ENCODE results near the gene CNOT3. TPM values are rescaled to one million over a fixed set of nuclear protein-coding genes. Genes with fewer than 3 reads are reported as not detected.

CNOT3 gene
- total and polyA plus RNA-seq, 9 of the 15 experiments (the other 6 are each of a cell fraction or from before 2014, with no cell fraction given): 0.27 to 60.4 (median 9.9) TPM

DNA sequence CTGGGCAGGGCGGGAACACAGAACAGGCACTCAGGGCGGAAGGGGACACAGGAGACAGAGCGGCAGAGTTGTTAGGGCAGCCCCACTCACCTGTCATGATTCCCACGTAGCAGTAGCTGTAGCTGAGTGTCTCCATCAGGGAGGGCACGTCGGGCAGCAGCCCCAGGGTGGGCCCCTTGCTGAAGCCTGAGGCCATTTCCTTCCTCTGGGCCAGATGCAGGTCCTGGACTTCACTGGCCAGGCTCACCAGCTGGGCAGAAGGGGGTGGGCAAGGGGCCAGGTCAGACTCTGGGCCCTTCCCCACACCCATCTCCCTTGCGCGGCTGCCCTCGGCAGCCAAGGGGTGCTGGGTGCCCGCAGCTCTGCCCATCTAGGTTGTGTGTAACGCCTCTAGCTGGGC is 45.9 kb downstream of the CNOT3 start:
- Histone ChIP-seq H2AFZ (ENCODE audit: low read depth, low read length) (no peak overlapping the region), H3K4me2 (ENCODE audit: insufficient read depth, low read length) (no peak overlapping the region), H3K27me3 (ENCODE audit: control insufficient read depth in 2 of 2, insufficient read depth in 2 of 2, low read length in 2 of 2) (no peaks in the 10 kb centered on the region), H3K79me2 (ENCODE audit: control insufficient read depth, insufficient read depth, low read length) (peaks cover 27% of the 10 kb centered on the region), H3K9ac (ENCODE audit: insufficient read depth in 1 of 2, low read depth in 2 of 2, low read length in 2 of 2) (peak overlapping the region in 1 of 2 experiments; percentile 70; a peak in 1 of 4 replicates), H3K4me1 (replicated peaks in 1 of 2; ENCODE audit: control insufficient read depth in 2 of 2, insufficient read depth in 2 of 2, low read length in 2 of 2) (peaks cover 19 to 29% of the 10 kb centered on the region in 2 experiments), H3K9me1 (ENCODE audit: control insufficient read depth, insufficient read depth, low read length) (peaks cover 9% of the 10 kb centered on the region), H3K4me3 (no peak overlapping the region), H4K20me1 (replicated peaks; ENCODE audit: control insufficient read depth, insufficient read depth, low read length) (no peaks in the 10 kb centered on the region; the same call in 1 of the 2 replicates), H3K27ac (ENCODE audit: extremely low read depth, low read depth, low read length) (no peak overlapping the region), H3K36me3 (ENCODE audit: control insufficient read depth, insufficient read depth, low read length) (peaks cover 73% of the 10 kb centered on the region), H3K9me3 (replicated peaks; ENCODE audit: control insufficient read depth, insufficient read depth, low read depth, low read length) (no peaks in the 10 kb centered on the region)
- FAIRE-seq: no peak
- BruUV-seq (replicated peaks): no TSS peak
- CTCF ChIA-PET (ENCODE audit: low intra/inter-chr PET ratio): no interaction called here
- intact Hi-C loops (cut with micrococcal nuclease): no loop called here
- TF ChIP-seq, protein P1, sequence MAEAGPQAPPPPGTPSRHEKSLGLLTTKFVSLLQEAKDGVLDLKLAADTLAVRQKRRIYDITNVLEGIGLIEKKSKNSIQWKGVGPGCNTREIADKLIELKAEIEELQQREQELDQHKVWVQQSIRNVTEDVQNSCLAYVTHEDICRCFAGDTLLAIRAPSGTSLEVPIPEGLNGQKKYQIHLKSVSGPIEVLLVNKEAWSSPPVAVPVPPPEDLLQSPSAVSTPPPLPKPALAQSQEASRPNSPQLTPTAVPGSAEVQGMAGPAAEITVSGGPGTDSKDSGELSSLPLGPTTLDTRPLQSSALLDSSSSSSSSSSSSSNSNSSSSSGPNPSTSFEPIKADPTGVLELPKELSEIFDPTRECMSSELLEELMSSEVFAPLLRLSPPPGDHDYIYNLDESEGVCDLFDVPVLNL (CRISPR knock-in tag; IDR thresholded peaks at IDR 0.05; ENCODE audit: low read depth): no peak
- TF ChIP-seq SMARCC2 (IDR thresholded peaks at IDR 0.05; ENCODE audit: low read depth) (no peak), RBFOX2 (IDR thresholded peaks at IDR 0.05; ENCODE audit: low read depth, low read length) (peak; percentile 45), SAFB2 (IDR thresholded peaks at IDR 0.05; ENCODE audit: borderline replicate concordance, low read depth, low read length, severe bottlenecking) (no peak), E2F3 (CRISPR knock-in tag; IDR thresholded peaks at IDR 0.05) (no peak), POLR2G (IDR thresholded peaks at IDR 0.05; ENCODE audit: low read depth, low read length) (peak; percentile 62), POLR2A (conservative IDR thresholded peaks at IDR 0.05) (0 out of 2 replicates have a peak, but pooled peaks have one; percentile 15)
- TF ChIP-seq, protein P2, sequence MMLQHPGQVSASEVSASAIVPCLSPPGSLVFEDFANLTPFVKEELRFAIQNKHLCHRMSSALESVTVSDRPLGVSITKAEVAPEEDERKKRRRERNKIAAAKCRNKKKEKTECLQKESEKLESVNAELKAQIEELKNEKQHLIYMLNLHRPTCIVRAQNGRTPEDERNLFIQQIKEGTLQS (IDR thresholded peaks at IDR 0.05): no peak
- TF ChIP-seq, protein P2 (CRISPR knock-in tag; conservative IDR thresholded peaks at IDR 0.05): no peak
- WGBS (ENCODE audit: insufficient coverage, low coverage, missing lambda C conversion rate): 100% methylated on average over 4 of the region's 11 CpGs
- DNase-seq (ENCODE audit: extremely low read depth in 1 of 4, low spot score in 3 of 4): no peak
- in situ Hi-C loops (cut with MboI): no loop called here
- ATAC-seq: no peak
- POLR2A ChIA-PET: interaction anchor here (0.6 to 1.7 kb wide), 5 partner anchors 9 to 26 kb away, joined by 3 to 13 read pairs (median 4); partner anchors contain the start of genes RPS9 and TMC4

Measured in K562 (cell line).